ENCODE measurements around the gene CALU. TPM values are rescaled to one million over a fixed set of nuclear protein-coding genes. Genes with fewer than 3 reads are reported as not detected.
A peak's percentile ranks its signal among the peaks of the same experiment; 100 is the strongest.

CALU gene
- polyA plus RNA-seq, 1 donor, result 92.5 TPM

DNA sequence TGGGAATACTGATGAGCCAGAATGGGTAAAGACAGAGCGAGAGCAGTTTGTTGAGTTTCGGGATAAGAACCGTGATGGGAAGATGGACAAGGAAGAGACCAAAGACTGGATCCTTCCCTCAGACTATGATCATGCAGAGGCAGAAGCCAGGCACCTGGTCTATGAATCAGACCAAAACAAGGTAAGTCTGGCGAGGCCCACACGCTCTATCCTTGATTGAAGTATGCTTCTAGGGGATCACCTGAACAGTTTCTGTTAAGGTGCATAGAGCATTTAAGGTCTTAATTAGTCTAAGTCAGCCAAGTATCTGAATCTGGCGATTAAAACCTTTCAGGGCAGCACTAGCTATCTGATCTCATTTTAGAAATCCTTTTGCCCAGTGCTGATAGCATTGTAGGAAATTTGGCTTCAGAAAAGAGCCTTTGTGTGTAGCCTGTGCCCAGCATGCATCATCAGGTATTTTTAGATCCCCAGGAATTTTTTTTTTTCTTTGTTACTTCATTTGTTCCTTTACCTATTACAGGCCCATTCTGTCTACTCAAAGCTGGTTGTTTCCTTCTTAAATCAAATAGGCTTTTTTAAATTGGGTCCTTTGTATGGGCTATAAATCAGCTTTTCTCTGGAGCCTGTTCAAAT is 28.4 kb downstream of the CALU start:
- 100% methylated on average over 1 of the region's 6 CpGs for WGBS (ENCODE audit: insufficient coverage, low lambda C conversion rate)
- no peak overlapping the region for H3K4me3 ChIP-seq (ENCODE audit: low read length)
- peaks cover 22% of the 10 kb centered on the region for H3K9me3 ChIP-seq (ENCODE audit: control insufficient read depth, low read depth, low read length)
- no peaks in the 10 kb centered on the region for H3K27me3 ChIP-seq (ENCODE audit: control insufficient read depth, insufficient read depth, low read length)
- no peak for DNase-seq
- H3K4me1 ChIP-seq (ENCODE audit: control insufficient read depth, insufficient read depth, low read length), result no peaks in the 10 kb centered on the region
- H3K36me3 ChIP-seq (ENCODE audit: control insufficient read depth, insufficient read depth, low read length), result peaks cover 71% of the 10 kb centered on the region
- H3K27ac ChIP-seq (ENCODE audit: low read length), result no peak overlapping the region

- peaks cover 57% of the 10 kb centered on the region for H3K36me3 ChIP-seq (ENCODE audit: control insufficient read depth, insufficient read depth, low read length)
- no peaks in the 10 kb centered on the region for H3K4me1 ChIP-seq (ENCODE audit: control insufficient read depth, insufficient read depth, low read length)
- H3K27ac ChIP-seq (ENCODE audit: low read length), result no peak overlapping the region
- H3K27me3 ChIP-seq (ENCODE audit: control insufficient read depth, insufficient read depth, low read length), result no peaks in the 10 kb centered on the region
- H3K4me3 ChIP-seq (ENCODE audit: low read length), result no peak overlapping the region
- no peak for DNase-seq
- no CpG with 5 or more reads among the region's 2 CpGs for WGBS (ENCODE audit: insufficient coverage, low lambda C conversion rate)
- H3K9me3 ChIP-seq (ENCODE audit: control insufficient read depth, low read depth, low read length), result peaks cover 22% of the 10 kb centered on the region
These were observed 31.1 kb downstream of the CALU start for GRCh38 chr7:128770233-128770632.

DNA sequence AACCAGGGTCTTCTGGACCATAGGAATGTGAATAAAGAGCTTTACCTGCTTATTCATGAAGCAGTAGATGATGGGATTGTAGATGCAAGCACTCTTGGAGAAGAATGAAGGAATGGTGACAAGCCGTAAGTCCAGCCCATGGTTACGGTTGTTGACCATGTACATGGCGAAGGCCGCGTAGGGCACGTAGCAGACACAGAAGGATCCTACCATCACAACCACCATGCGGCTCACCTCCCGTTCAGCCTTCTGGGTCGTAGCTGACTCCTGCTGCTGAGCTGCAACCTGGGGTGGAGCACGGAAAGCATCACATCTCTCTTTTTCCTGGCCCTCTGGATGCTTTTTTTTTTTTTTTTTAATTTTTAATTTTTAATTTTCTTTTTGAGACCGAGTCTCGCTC is 34.4 kb downstream of the CALU start:
- H3K9me3 ChIP-seq (ENCODE audit: control insufficient read depth, low read depth, low read length), result peaks cover 22% of the 10 kb centered on the region
- no peaks in the 10 kb centered on the region for H3K27me3 ChIP-seq (ENCODE audit: control insufficient read depth, insufficient read depth, low read length)
- WGBS (ENCODE audit: insufficient coverage, low lambda C conversion rate), result 89% methylated on average over 4 of the region's 12 CpGs
- H3K4me1 ChIP-seq (ENCODE audit: control insufficient read depth, insufficient read depth, low read length), result no peaks in the 10 kb centered on the region
- H3K4me3 ChIP-seq (ENCODE audit: low read length), result no peak overlapping the region
- no peak for DNase-seq
- H3K27ac ChIP-seq (ENCODE audit: low read length), result no peak overlapping the region
- H3K36me3 ChIP-seq (ENCODE audit: control insufficient read depth, insufficient read depth, low read length), result peaks cover 39% of the 10 kb centered on the region

- Histone ChIP-seq H3K36me3 (ENCODE audit: control insufficient read depth, insufficient read depth, low read length) (peaks cover 35% of the 10 kb centered on the region), H3K27me3 (ENCODE audit: control insufficient read depth, insufficient read depth, low read length) (no peaks in the 10 kb centered on the region), H3K9me3 (ENCODE audit: control insufficient read depth, low read depth, low read length) (peaks cover 17% of the 10 kb centered on the region), H3K27ac (ENCODE audit: low read length) (no peak overlapping the region), H3K4me1 (ENCODE audit: control insufficient read depth, insufficient read depth, low read length) (no peaks in the 10 kb centered on the region), H3K4me3 (ENCODE audit: low read length) (no peak overlapping the region)
- DNase-seq, result no peak
- WGBS (ENCODE audit: insufficient coverage, low lambda C conversion rate), result 100% methylated on average over 3 of the region's 13 CpGs
These were observed 35.0 kb downstream of the CALU start for GRCh38 chr7:128774029-128774689.

- no peak for DNase-seq
- H3K4me1 ChIP-seq (ENCODE audit: control insufficient read depth, insufficient read depth, low read length), result no peaks in the 10 kb centered on the region
- H3K4me3 ChIP-seq (ENCODE audit: low read length), result no peak overlapping the region
- peaks cover 10% of the 10 kb centered on the region for H3K9me3 ChIP-seq (ENCODE audit: control insufficient read depth, low read depth, low read length)
- peaks cover 28% of the 10 kb centered on the region for H3K36me3 ChIP-seq (ENCODE audit: control insufficient read depth, insufficient read depth, low read length)
- WGBS (ENCODE audit: insufficient coverage, low lambda C conversion rate), result no CpG with 5 or more reads among the region's 7 CpGs
- H3K27me3 ChIP-seq (ENCODE audit: control insufficient read depth, insufficient read depth, low read length), result no peaks in the 10 kb centered on the region
- no peak overlapping the region for H3K27ac ChIP-seq (ENCODE audit: low read length)
These were observed 35.8 kb downstream of the CALU start for GRCh38 chr7:128774921-128775320.

DNA sequence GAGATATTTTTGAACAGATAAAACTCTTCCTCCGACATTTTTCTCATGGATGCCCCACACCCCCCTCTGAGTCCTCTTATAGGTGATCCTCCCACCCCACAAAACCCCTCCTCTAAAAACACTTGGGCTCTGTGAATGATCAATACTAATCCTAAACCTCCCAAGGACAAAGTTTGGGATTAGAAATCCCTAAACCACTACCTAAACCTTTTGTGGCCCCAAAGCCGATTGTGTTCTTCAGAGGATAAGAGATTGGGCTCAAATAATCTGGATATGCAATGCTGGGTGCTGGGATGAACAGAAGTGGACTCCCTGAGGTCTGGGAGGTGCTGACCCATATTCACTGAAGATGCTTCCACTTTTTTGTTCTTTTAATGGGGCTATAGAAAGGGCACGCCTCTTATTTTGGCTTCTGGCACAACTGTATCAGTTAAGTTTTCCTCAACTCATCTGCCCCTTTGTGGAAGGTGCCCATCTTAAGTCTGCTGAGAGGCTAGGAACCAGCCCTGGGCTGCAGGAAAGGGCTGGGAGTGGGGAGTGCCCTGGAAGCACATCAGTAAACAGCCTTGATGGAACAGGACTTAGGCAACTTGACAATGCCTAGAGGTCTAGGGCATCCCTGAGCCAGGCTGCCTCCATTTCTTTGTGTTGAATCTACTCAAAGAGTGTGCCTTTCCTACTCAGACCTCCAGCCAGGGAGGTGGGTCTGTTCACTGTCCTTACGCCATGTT is 36.8 kb downstream of the CALU start, which contains the start of gene OPN1SW:
TSS of gene OPN1SW (minus strand) at position 51 of the 731 bp plus-strand sequence. CDS start at position 38, 13 bp downstream.
- WGBS (ENCODE audit: insufficient coverage, low lambda C conversion rate), result no CpG with 5 or more reads among the region's 4 CpGs
- H3K27ac ChIP-seq (ENCODE audit: low read length), result no peak within 1 kb of the TSS

GRCh38 chr7:128777156-128778123 is 38.3 kb downstream of the CALU start:
- Histone ChIP-seq H3K27ac (ENCODE audit: low read length) (no peak overlapping the region), H3K9me3 (ENCODE audit: control insufficient read depth, low read depth, low read length) (no peaks in the 10 kb centered on the region), H3K36me3 (ENCODE audit: control insufficient read depth, insufficient read depth, low read length) (peaks cover 7% of the 10 kb centered on the region), H3K27me3 (ENCODE audit: control insufficient read depth, insufficient read depth, low read length) (no peaks in the 10 kb centered on the region), H3K4me1 (ENCODE audit: control insufficient read depth, insufficient read depth, low read length) (no peaks in the 10 kb centered on the region), H3K4me3 (ENCODE audit: low read length) (no peak overlapping the region)
- no peak for DNase-seq
- WGBS (ENCODE audit: insufficient coverage, low lambda C conversion rate), result 87% methylated on average over 4 of the region's 5 CpGs

More for the DNA sequence above, 36.8 kb downstream of the CALU start, which contains the start of gene OPN1SW:
- Histone ChIP-seq H3K4me3 (ENCODE audit: low read length) (no peak within 1 kb of the TSS), H3K4me1 (ENCODE audit: control insufficient read depth, insufficient read depth, low read length) (no peaks in the 10 kb centered on the region), H3K27me3 (ENCODE audit: control insufficient read depth, insufficient read depth, low read length) (no peaks in the 10 kb centered on the region), H3K36me3 (ENCODE audit: control insufficient read depth, insufficient read depth, low read length) (peaks cover 18% of the 10 kb centered on the region), H3K9me3 (ENCODE audit: control insufficient read depth, low read depth, low read length) (no peaks in the 10 kb centered on the region)
- DNase-seq, result no peak

- DNase-seq, result no peak
- H3K36me3 ChIP-seq (ENCODE audit: control insufficient read depth, insufficient read depth, low read length), result peaks cover 2% of the 10 kb centered on the region
- H3K4me1 ChIP-seq (ENCODE audit: control insufficient read depth, insufficient read depth, low read length), result no peaks in the 10 kb centered on the region
- H3K27ac ChIP-seq (ENCODE audit: low read length), result no peak overlapping the region
- H3K27me3 ChIP-seq (ENCODE audit: control insufficient read depth, insufficient read depth, low read length), result no peaks in the 10 kb centered on the region
- H3K4me3 ChIP-seq (ENCODE audit: low read length), result no peak overlapping the region
- no CpG with 5 or more reads among the region's 5 CpGs for WGBS (ENCODE audit: insufficient coverage, low lambda C conversion rate)
- no peaks in the 10 kb centered on the region for H3K9me3 ChIP-seq (ENCODE audit: control insufficient read depth, low read depth, low read length)
These were observed 39.8 kb downstream of the CALU start for GRCh38 chr7:128778946-128779345.

DNA sequence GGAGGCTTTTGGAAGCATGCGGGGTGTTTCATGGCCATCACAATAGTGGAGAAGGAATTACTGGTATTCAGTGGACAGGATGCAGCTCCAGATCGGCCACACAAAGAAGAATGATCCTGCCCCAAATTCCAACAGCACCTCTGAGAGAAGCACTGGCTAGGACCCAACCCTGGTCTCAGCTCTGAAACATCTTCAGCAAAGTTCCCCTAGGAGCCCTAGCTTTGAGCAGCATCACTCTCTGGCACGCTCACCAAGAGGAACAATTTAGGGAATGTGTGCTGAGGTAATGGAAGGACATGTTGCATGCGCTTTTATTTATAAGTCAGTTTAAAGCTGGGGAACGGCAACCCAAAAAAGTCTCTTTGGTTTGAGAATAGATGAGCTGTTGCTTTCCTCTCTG is 42.0 kb downstream of the CALU start:
- no CpG with 5 or more reads among the region's 5 CpGs for WGBS (ENCODE audit: insufficient coverage, low lambda C conversion rate)
- DNase-seq, result peak in 1 of 2 donors; percentile 14

DNA sequence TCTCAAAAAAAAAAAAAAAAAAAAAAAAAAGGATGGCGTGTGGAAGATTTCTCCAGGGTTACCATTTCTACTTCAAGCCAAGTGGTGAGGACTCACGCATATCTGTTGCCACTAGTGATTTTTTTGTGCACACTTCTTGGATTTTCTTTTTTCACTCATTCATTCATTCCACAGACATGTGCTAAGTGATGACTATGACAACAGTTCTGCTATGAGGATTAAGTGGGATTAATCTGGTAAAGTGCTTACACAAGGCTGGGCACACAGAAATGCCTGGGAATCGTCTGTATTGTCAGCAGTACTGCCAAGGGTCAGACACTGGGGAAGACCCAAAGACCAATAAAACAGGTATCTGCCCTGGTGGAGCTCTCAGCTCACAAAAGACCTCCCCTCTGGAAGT is 42.7 kb downstream of the CALU start:
- no peaks in the 10 kb centered on the region for H3K27me3 ChIP-seq (ENCODE audit: control insufficient read depth, insufficient read depth, low read length)
- 100% methylated on average over 1 of the region's 3 CpGs for WGBS (ENCODE audit: insufficient coverage, low lambda C conversion rate)

More for the DNA sequence above, 42.0 kb downstream of the CALU start:
- Histone ChIP-seq H3K4me3 (ENCODE audit: low read length) (no peak overlapping the region), H3K9me3 (ENCODE audit: control insufficient read depth, low read depth, low read length) (no peaks in the 10 kb centered on the region), H3K36me3 (ENCODE audit: control insufficient read depth, insufficient read depth, low read length) (no peaks in the 10 kb centered on the region), H3K27me3 (ENCODE audit: control insufficient read depth, insufficient read depth, low read length) (no peaks in the 10 kb centered on the region), H3K27ac (ENCODE audit: low read length) (no peak overlapping the region), H3K4me1 (ENCODE audit: control insufficient read depth, insufficient read depth, low read length) (no peaks in the 10 kb centered on the region)

More for the DNA sequence above, 42.7 kb downstream of the CALU start:
- H3K4me3 ChIP-seq (ENCODE audit: low read length), result no peak overlapping the region
- no peak overlapping the region for H3K27ac ChIP-seq (ENCODE audit: low read length)
- no peak for DNase-seq
- H3K9me3 ChIP-seq (ENCODE audit: control insufficient read depth, low read depth, low read length), result no peaks in the 10 kb centered on the region
- H3K4me1 ChIP-seq (ENCODE audit: control insufficient read depth, insufficient read depth, low read length), result no peaks in the 10 kb centered on the region
- H3K36me3 ChIP-seq (ENCODE audit: control insufficient read depth, insufficient read depth, low read length), result no peaks in the 10 kb centered on the region
